ES-I3 (cell line): Measurements from ENCODE around the gene CALCOCO2.
"Not testable (repeated sequence)": the region's sequence is repeated elsewhere in the genome, so short reads cannot be mapped to it uniquely, and the experiment has no call there.

ENCODE experiments used
- H3K36me3 ChIP-seq: 2 replicates; pipeline ENCODE4 v1.6.1; 2013; ENCODE audit warnings: mild to moderate bottlenecking, low read length, control low read depth, moderate library complexity; ENCODE audit not compliant: insufficient read depth
- H3K4me1 ChIP-seq: 2 replicates; pipeline ENCODE4 v1.6.1; 2013; ENCODE audit warnings: mild to moderate bottlenecking, control low read depth, low read length; ENCODE audit not compliant: insufficient read depth
- H3K9ac ChIP-seq: 2 replicates; pipeline ENCODE4 v1.6.1; 2013; ENCODE audit warnings: low read depth, mild to moderate bottlenecking, low read length, moderate library complexity
- H3K9me3 ChIP-seq: 2 replicates; pipeline ENCODE4 v1.6.1; 2013; ENCODE audit warnings: mild to moderate bottlenecking, low read length, moderate library complexity; ENCODE audit not compliant: control insufficient read depth, insufficient read depth

The CALCOCO2 gene, protein sequence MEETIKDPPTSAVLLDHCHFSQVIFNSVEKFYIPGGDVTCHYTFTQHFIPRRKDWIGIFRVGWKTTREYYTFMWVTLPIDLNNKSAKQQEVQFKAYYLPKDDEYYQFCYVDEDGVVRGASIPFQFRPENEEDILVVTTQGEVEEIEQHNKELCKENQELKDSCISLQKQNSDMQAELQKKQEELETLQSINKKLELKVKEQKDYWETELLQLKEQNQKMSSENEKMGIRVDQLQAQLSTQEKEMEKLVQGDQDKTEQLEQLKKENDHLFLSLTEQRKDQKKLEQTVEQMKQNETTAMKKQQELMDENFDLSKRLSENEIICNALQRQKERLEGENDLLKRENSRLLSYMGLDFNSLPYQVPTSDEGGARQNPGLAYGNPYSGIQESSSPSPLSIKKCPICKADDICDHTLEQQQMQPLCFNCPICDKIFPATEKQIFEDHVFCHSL

DNA sequence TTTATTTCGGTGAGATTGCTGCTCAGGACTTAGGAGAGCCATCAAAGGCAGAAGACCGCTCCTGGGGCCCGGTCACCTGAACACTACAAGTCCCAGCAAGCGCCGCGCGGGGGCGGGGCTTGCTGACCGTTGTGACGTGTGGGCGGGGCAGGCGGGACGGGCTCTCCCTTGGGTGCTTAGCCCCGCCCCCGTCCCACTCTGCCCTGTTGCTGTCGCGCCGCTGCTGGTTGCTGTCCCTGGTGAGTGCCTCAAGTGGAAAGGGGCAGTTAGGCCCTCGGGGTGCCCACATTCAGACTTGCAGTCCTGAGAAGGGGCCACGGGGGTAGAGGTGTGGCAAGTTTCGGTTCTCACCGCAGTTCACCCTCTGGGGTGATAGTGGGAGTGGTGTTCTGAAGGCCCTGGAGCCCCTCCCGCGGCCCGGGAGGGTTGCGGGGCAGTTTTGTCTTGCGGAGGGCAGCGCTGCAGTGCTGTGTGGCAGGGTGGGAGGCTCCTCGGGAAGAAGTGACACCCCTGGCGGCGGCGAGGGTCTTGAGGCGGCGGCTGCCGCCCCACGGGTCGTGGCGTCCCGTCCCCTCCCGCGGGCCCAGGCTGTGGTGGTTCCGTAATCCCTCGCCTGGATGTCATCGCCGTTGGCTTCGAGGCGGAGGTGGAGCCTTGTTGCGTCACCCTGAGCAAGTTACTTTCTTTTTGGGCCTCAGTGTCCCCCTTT lies at the start of gene CALCOCO2:
Gene CALCOCO2 (plus strand): TSS at position 196 of the 709 bp plus-strand sequence. CDS start 10,673 bp downstream, outside the sequence.
- H3K4me1 ChIP-seq, result 0 out of 2 replicates have a peak, but pooled peaks cover 5% of the 10 kb centered on the region
- no peaks in the 10 kb centered on the region for H3K36me3 ChIP-seq
- H3K9me3 ChIP-seq, result no peaks in the 10 kb centered on the region
- peak within 1 kb of the TSS; percentile 83 for H3K9ac ChIP-seq

DNA sequence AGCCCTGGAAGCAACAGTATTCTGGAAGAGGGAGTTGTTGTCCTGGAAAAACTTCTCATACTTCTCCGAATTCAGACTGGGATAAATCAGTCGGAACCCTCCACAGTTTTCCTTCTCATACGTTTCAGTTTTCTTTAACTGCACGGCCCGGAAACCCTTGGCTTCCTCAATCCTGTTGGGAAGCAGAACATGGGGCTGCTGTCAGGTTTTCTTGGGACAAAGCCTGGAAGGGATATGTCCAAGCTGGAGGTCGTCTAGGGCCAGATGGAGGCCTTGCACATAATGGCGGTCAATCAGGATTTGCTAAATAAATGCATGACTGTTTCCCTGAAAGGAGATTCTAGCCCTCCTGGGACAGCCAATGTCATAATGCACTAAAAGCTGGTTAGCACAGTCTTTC lies 43.0 kb upstream of the CALCOCO2 start:
- H3K9ac ChIP-seq, result no peak overlapping the region
- H3K9me3 ChIP-seq, result no peaks in the 10 kb centered on the region
- no peaks in the 10 kb centered on the region for H3K36me3 ChIP-seq
- H3K4me1 ChIP-seq, result peaks cover 8% of the 10 kb centered on the region

DNA sequence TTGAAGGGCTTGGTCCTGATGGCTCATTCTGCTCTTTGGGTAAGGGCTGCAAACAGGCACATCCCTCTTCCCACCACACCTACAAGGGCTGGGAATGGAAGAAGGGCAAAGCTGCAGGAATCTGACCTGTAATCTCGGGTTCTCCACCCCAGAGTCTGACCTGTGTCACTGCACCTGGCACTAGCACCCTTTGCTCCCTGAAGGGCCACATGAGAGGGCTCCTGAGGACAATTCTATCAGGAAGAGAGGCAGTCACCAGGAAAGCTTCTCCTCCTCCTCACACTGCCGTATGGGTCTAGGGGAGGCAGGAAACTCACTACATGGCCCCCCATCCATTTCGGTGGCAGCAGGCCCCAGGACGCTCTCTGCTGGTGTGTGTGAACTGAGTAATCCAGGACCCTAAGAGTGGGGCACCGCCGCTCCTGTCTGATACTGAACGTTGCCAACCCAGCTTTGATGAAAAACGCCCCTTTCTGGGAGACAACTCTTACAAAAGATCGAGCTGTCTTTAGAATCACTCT lies 40.2 kb upstream of the CALCOCO2 start:
- 0 out of 2 replicates have a peak overlapping the region, but pooled peaks have one; percentile 6 for H3K9ac ChIP-seq

DNA sequence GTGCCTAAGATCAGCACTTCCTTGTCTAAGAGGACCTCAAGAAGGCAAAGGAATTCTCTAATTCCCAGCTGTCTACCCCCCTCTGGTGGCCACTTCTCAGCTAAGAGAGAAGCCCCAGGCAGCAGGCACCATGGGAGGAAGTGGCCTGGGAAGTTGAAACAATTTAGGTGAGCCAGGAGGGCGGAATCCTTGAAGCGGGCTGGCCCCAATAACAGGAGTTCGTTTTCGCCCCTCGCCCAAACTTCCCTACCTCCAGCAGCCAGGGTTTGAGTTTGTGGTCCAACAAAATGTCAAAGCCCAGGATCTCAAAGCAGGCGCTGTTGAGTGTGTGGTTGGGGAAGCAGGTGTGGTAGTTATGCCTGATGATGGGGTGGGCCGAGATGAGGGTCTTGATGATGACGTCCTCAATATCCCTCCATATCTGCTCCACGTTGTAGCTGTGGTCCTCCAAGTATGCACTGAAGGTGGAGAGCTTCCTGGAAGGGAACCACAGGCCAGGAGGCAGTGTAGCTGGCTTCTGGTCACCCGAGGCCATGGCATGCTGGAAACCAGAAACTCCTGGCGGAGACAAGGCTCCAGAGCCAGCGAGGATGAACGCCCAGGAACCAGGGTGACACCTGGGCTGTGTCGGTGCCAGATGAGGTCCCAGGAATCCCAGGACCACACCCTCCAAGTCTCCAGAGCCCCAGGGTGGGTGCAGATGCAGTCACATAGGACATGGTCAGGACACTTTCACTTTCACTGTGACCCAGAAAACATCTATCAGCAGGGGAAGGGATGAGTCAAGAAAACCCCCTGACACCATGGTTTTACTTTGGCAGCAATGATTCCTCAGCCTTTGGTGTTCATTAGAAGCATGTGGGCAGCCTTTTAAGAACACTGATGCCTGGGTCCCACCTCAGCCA lies 39.5 kb upstream of the CALCOCO2 start:
- no peak overlapping the region for H3K9ac ChIP-seq

More for the DNA sequence above, 40.2 kb upstream of the CALCOCO2 start:
- no peaks in the 10 kb centered on the region for H3K9me3 ChIP-seq
- H3K4me1 ChIP-seq, result peaks cover 8% of the 10 kb centered on the region
- no peaks in the 10 kb centered on the region for H3K36me3 ChIP-seq

DNA sequence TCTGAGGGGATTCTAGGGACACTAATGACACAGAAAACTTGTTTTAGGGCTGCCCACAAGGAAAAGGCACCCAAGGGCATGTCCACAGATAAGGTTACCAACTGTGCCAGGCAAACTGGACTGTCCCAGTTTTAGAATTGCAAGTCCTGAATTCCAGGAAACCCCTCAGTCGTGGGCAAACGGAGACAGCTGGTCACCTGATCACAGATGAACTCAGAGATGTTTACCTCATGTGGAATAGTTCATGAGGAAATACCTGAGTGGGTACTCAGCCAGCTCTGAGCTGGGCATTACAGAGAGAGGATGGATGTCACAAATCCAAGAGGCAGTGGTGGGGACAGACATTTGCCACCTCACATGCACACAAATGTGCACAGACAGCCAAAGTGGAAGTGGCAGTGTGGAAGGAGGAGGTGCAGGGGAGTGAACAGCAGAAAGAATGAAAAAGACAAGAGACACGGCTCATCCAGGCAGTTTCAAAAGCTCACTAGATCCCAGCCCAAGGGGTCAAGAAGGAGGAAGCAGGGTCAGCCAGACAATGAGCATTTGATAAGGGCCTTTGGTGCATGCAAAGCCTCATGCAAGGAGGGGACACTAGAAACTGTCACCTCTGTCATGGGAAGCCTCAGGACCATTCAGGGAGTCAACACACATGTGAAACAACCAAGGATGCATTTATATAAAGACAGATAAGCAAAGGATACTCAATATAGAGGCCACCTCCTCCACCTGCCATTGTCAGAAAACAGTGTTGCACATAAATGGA lies 38.6 kb upstream of the CALCOCO2 start:
- no peak overlapping the region for H3K9ac ChIP-seq
- peaks cover 8% of the 10 kb centered on the region for H3K4me1 ChIP-seq
- H3K36me3 ChIP-seq, result no peaks in the 10 kb centered on the region
- H3K9me3 ChIP-seq, result no peaks in the 10 kb centered on the region

More for the DNA sequence above, 39.5 kb upstream of the CALCOCO2 start:
- H3K36me3 ChIP-seq, result no peaks in the 10 kb centered on the region
- peaks cover 8% of the 10 kb centered on the region for H3K4me1 ChIP-seq
- no peaks in the 10 kb centered on the region for H3K9me3 ChIP-seq

DNA sequence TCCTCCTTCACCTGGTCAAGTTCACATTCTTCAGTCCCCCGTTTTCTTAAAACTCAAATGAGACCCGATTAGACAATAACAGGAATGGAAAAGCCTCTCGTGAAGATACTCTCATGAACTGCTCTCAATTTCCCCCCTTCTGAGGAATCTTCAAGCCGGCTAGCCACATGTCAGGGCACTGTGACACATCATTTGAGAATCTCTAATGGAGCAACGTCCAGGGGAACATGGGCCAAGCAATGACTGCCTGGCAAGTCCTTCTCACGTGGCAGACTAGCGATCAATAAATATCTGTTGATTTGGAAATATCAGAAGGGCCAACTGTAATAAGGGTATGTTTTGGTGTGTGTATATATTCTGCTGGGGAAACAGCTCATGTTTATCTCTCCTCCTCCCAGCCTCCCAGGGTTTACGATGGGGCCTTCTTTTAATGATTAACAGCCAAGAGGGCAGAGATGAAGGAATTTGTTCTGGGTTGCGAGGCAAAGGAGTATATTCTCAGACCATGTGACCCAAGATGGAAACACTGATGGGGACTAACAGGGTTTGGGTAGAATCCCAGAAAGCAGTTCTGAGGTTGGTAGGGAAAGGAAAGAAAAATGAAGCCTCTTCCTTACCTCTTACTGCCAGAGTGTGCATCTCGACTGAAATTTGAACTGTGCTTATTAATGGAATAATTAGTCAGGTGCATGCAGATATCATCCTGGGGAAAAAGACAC lies 35.2 kb upstream of the CALCOCO2 start:
- Histone ChIP-seq H3K4me1 (peaks cover 5% of the 10 kb centered on the region), H3K9ac (no peak overlapping the region), H3K36me3 (no peaks in the 10 kb centered on the region), H3K9me3 (no peaks in the 10 kb centered on the region)

DNA sequence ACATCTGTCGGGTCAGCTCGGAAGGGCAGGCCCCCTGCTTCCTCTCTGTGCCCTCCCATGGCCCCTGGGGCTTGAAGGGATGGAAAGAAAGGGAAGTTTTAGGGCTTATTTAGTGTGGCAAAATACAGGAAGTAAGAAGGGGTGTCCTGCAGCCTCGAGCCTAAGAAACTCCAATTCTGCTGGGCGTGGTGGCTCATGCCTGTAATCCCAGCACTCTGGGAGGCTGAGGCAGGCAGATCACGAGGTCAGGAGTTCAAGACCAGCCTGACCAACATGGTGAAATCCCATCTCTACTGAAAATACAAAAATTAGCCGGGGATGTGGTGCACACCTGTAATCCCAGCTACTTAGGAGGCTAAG lies 34.7 kb upstream of the CALCOCO2 start:
- H3K4me1 ChIP-seq, H3K9me3 ChIP-seq, H3K9ac ChIP-seq, H3K36me3 ChIP-seq: not testable (repeated sequence)

DNA sequence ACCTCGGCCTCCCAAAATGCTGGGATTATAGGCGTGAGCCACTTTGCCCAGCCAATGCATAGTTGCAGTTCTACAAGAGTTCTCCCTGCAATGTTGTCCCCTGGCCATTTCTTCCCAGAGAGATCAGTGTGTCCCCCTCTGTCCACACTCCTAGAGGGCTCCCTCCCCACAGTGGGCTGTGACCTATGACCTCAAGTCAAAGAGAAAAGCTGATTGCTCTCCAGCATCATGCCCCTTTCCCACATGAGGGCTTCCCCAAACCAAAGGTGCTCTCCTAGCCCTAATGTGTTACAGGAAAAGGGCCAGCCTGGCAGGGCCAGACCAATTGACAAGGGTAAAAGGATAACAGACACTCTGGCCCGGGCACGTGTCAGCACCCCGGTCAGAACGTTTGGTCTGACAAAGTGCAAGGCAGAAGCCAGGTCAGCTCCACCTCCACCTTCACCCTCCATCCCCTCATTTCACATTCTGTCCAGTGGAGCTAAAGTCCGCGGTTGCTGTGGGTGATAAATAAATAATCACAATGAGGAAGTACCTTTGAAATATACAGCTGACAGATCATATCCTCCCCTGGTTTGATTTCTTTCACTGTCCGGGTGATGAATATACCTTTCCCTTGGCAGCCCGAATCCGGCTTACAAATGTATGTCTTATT lies 31.6 kb upstream of the CALCOCO2 start:
- H3K4me1 ChIP-seq, result no peaks in the 10 kb centered on the region; the same call in 1 of the 2 replicates
- no peak overlapping the region for H3K9ac ChIP-seq
- no peaks in the 10 kb centered on the region for H3K36me3 ChIP-seq
- no peaks in the 10 kb centered on the region for H3K9me3 ChIP-seq

DNA sequence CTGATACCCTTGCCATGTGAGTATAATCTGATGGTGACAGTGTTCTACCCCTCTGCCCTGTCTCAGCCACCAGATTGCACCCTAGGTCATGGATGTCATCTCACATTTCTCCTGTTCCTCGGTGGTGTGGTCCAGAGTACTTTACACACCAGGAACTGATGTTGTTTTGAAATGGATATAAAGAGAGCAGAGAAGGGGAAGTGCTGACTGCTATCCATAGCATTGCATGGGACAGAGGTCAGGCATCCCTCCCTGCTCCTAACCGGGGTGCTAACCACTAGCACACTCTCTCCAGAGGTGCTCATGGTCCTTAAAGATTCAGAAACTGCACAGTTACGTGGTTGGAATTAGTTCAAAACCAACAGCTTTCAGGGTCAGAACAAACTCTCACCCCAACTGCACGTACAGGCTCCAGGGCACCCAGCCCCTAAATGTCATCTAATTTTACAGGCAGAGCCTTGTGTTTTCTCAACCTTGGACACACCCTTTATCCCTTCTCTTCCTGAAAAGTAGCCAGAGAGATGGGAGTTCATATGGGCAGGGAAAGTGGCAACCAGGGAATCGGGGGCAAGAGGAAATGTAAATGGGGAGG lies 30.1 kb upstream of the CALCOCO2 start:
- no peak overlapping the region for H3K9ac ChIP-seq
- H3K4me1 ChIP-seq, result peaks cover 4% of the 10 kb centered on the region
- no peaks in the 10 kb centered on the region for H3K9me3 ChIP-seq
- H3K36me3 ChIP-seq, result no peaks in the 10 kb centered on the region

DNA sequence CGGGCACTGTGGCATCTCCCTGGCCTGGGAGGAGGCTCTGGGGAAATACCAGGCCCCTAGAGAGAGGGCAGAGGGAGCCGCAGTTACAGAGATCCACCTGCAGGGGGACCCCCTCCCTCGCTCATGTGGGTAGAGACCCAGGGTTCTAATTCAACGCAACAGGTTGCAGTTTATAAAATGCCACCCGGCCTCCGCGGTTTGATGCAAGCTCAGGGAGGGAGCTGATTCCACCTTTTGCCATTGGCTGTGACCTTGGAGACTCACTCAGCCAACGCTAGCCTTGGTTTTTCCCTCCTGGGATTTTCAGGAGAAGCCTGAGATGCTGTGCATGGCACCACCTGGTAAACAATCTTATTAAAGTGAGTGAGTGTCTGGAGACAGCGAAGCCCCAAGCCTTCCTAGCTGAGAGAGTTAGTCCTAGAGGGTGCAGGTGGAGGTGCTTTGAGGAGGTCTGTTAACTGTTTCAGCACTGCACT lies 25.9 kb upstream of the CALCOCO2 start:
- no peak overlapping the region for H3K9ac ChIP-seq
- H3K36me3 ChIP-seq, result no peaks in the 10 kb centered on the region
- peaks cover 4% of the 10 kb centered on the region; the same call in 1 of the 2 replicates for H3K4me1 ChIP-seq
- H3K9me3 ChIP-seq, result no peaks in the 10 kb centered on the region

DNA sequence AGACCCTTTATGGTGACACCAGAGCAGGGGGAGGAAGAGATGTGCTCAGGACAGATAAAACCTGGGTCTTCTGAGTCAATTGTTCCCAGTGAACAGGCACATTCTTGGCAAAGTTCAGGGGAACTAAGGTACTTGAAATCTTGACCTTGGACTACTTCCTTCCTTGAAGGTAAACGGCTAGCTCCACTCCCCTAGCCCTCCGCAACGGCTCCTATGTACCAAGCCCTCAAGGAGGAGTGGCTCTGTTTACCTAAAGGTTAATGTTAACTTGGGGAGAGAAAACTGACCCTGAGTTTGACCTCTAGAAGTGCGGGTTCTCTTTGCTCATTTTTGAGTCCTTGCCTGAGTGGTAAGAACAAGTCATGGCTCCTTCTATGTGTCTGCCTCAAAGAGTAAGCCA lies 21.7 kb upstream of the CALCOCO2 start:
- Histone ChIP-seq H3K4me1 (peaks cover 4% of the 10 kb centered on the region; the same call in 1 of the 2 replicates), H3K9ac (no peak overlapping the region), H3K9me3 (no peaks in the 10 kb centered on the region), H3K36me3 (no peaks in the 10 kb centered on the region)

DNA sequence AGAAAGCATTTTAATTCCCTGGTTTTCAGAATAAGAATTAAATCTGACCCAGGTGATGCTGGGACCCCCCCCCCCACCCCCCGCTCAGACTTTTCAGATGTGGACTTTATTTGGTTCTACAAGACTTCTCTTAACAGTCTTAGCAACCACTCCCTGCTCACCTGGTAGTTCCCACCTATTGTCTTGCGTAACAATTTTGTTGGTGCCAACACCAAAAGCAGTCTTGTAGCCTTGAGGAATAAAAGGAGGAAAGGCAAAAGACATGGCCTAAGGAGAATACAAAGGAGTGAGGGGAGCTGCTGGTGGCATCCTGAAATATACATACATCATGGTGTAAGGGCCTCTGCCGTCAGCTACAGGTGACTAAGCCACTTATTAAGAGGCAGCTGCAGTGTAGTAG lies 18.8 kb upstream of the CALCOCO2 start:
- Histone ChIP-seq H3K4me1 (no peaks in the 10 kb centered on the region), H3K9me3 (no peaks in the 10 kb centered on the region), H3K9ac (no peak overlapping the region), H3K36me3 (no peaks in the 10 kb centered on the region)
